Trophoblast cell (in vitro differentiated cells and primary cell): Measurements from ENCODE around the gene ZNF14.

Experiments used
- DNase-seq, 2 donors: peaks; one replicate each; pipeline ENCODE4 v3.0.0-alpha.2; 2016
- H2AFZ ChIP-seq: 2 replicates; pipeline ENCODE4 v1.6.1; 2013; ENCODE audit warnings: low read length, moderate library complexity, mild to moderate bottlenecking; ENCODE audit not compliant: insufficient read depth, poor library complexity
- H2AK5ac ChIP-seq: 2 replicates; pipeline ENCODE4 v1.6.1; 2013; ENCODE audit warnings: mild to moderate bottlenecking, low read length
- H2BK120ac ChIP-seq: 2 replicates; pipeline ENCODE4 v1.6.1; 2013; ENCODE audit warnings: low read length, mild to moderate bottlenecking, moderate library complexity; ENCODE audit not compliant: insufficient read depth, poor library complexity
- H2BK12ac ChIP-seq: 2 replicates; pipeline ENCODE4 v1.6.1; 2013; ENCODE audit warnings: mild to moderate bottlenecking, low read length, moderate library complexity
- H2BK5ac ChIP-seq: 2 replicates; pipeline ENCODE4 v1.6.1; 2013; ENCODE audit warnings: low read length, low read depth, moderate library complexity, mild to moderate bottlenecking; ENCODE audit not compliant: poor library complexity
- H3K14ac ChIP-seq: 2 replicates; pipeline ENCODE4 v1.6.1; 2013; ENCODE audit warnings: mild to moderate bottlenecking, low read length
- H3K18ac ChIP-seq: 2 replicates; pipeline ENCODE4 v1.6.1; 2013; ENCODE audit warnings: mild to moderate bottlenecking, low read length
- H3K23ac ChIP-seq: 2 replicates; pipeline ENCODE4 v1.6.1; 2013; ENCODE audit warnings: low read length
- H3K27ac ChIP-seq: 2 replicates; pipeline ENCODE4 v1.5.1; 2013; ENCODE audit warnings: low read depth, mild to moderate bottlenecking, inconsistent platforms, low read length, moderate library complexity
- H3K27me3 ChIP-seq: 2 replicates; pipeline ENCODE4 v1.6.1; 2013; ENCODE audit warnings: inconsistent platforms, mild to moderate bottlenecking, low read length, moderate library complexity; ENCODE audit not compliant: insufficient read depth
- H3K36me3 ChIP-seq, 2 experiments: 1 replicate in 1 of 2; 2 replicates in 1 of 2; pipeline ENCODE4 v1.6.1; 2013; ENCODE audit warnings: low read length in 2 of 2, mild to moderate bottlenecking in 2 of 2, moderate library complexity in 1 of 2; ENCODE audit not compliant: insufficient read depth in 2 of 2, control insufficient read depth in 1 of 2
- H3K4ac ChIP-seq: 2 replicates; pipeline ENCODE4 v1.6.1; 2013; ENCODE audit warnings: low read depth, mild to moderate bottlenecking, low read length, moderate library complexity
- H3K4me1 ChIP-seq, 2 experiments: 1 replicate in 1 of 2; 2 replicates in 1 of 2; pipeline ENCODE4 v1.6.1; 2013; ENCODE audit warnings: low read length in 2 of 2, mild to moderate bottlenecking in 2 of 2, moderate library complexity in 1 of 2; ENCODE audit not compliant: insufficient read depth in 2 of 2, control insufficient read depth in 1 of 2
- H3K4me2 ChIP-seq: 2 replicates; pipeline ENCODE4 v1.6.1; 2013; ENCODE audit warnings: inconsistent platforms, mild to moderate bottlenecking, low read length, moderate library complexity
- H3K4me3 ChIP-seq: 2 replicates; pipeline ENCODE4 v1.5.1; 2013; ENCODE audit warnings: mild to moderate bottlenecking, low read depth, low read length, inconsistent platforms
- H3K79me1 ChIP-seq: one replicate; pipeline ENCODE4 v1.6.1; 2013; ENCODE audit warnings: low read length
- H3K79me2 ChIP-seq: 2 replicates; pipeline ENCODE4 v1.6.1; 2013; ENCODE audit warnings: low read length, mild to moderate bottlenecking; ENCODE audit not compliant: control insufficient read depth, insufficient read depth, poor library complexity
- H3K9ac ChIP-seq: 2 replicates; pipeline ENCODE4 v1.6.1; 2013; ENCODE audit warnings: mild to moderate bottlenecking, low read length
- H3K9me3 ChIP-seq: 2 replicates; pipeline ENCODE4 v1.6.1; 2013; ENCODE audit warnings: low read depth, mild to moderate bottlenecking, control low read depth, inconsistent platforms, low read length; ENCODE audit not compliant: insufficient read depth
- H4K12ac ChIP-seq: 2 replicates; pipeline ENCODE4 v1.6.1; 2013; ENCODE audit warnings: low read depth, mild to moderate bottlenecking, low read length, moderate library complexity
- H4K8ac ChIP-seq: 2 replicates; pipeline ENCODE4 v1.6.1; 2013; ENCODE audit warnings: low read depth, mild to moderate bottlenecking, low read length, moderate library complexity
- H4K91ac ChIP-seq: one replicate; pipeline ENCODE4 v1.6.1; 2013; ENCODE audit warnings: low read depth, mild to moderate bottlenecking, low read length, moderate library complexity
- WGBS: extraction: QIAGEN DNeasy Blood & Tissue Kit; methylation state at CpG from one replicate; pipeline ENCODE4 v1.1.7; 2013; ENCODE audit warnings: missing lambda C conversion rate; ENCODE audit not compliant: insufficient read length, insufficient coverage; ENCODE audit errors: extremely low coverage; 5-methylcytosine and 5-hydroxymethylcytosine counted together

ZNF14 gene

DNA sequence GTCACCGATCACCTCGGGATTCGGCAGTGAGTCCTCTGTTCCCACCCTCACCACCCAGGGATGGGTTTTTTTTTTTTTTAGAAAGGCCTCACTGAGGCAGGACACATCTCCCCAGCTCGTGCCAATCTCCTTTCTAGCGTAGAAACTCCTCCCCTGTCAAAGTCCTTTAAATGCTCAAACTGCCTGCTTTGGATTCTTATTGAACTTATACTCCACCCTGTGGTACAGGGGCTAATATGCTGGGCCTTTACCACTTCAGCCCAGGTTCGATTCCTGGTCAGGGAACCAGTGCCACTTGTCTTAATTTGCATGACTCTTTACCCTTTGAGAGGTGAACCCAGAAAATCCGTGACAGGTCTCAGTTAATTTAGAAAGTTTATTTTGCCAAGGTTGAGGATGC lies 8.3 kb upstream of the ZNF14 start:
- DNase-seq: no peak

DNA sequence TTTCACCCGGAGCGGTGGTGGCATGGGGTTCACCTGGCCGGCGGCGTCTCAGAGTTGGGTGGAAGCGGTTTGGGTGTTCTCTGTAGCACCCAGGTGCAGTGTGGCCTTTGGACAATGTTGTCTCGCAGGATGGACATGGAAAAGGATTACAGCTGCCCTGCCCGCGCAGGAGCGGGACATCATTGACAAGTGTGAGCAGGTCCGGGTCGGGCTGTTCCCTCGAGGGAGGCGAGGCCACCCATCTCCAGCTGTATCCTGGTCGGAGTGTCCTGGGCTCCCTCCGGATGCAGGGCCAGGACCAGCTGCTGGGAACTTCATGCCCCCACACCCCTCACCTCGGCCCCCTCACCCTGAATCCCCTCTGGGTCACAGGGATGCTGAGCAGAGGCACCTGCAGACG lies 7.8 kb upstream of the ZNF14 start:
- no peaks in the 10 kb centered on the region for H3K36me3 ChIP-seq
- no peak for DNase-seq
- H3K4me1 ChIP-seq: no peaks in the 10 kb centered on the region
- no peak overlapping the region for H2BK120ac ChIP-seq
- no peaks in the 10 kb centered on the region for H3K79me2 ChIP-seq
- no peak overlapping the region for H2BK12ac ChIP-seq
- H3K79me1 ChIP-seq: no peaks in the 10 kb centered on the region
- H2AFZ ChIP-seq: no peak overlapping the region
- no peak overlapping the region for H4K8ac ChIP-seq
- H3K14ac ChIP-seq: no peak overlapping the region
- H3K27me3 ChIP-seq: no peaks in the 10 kb centered on the region
- no peak overlapping the region for H3K18ac ChIP-seq
- H3K23ac ChIP-seq: no peak overlapping the region
- H2BK5ac ChIP-seq: no peak overlapping the region
- H2AK5ac ChIP-seq: no peak overlapping the region
- H4K12ac ChIP-seq: no peak overlapping the region
- no peak overlapping the region for H3K9ac ChIP-seq
- H3K27ac ChIP-seq: no peak overlapping the region
- H3K4me3 ChIP-seq: no peak overlapping the region
- no peak overlapping the region for H3K4ac ChIP-seq
- peaks cover 20% of the 10 kb centered on the region for H3K9me3 ChIP-seq
- H3K4me2 ChIP-seq: no peak overlapping the region
- no CpG with 5 or more reads among the region's 18 CpGs for WGBS
- H4K91ac ChIP-seq: no peak overlapping the region

More for the DNA sequence above, 8.3 kb upstream of the ZNF14 start:
- Histone ChIP-seq H4K91ac (no peak overlapping the region), H2AFZ (no peak overlapping the region), H4K12ac (no peak overlapping the region), H3K9me3 (peaks cover 23% of the 10 kb centered on the region), H3K23ac (no peak overlapping the region), H3K27me3 (no peaks in the 10 kb centered on the region), H3K9ac (no peak overlapping the region), H3K4me1 (no peaks in the 10 kb centered on the region), H3K79me1 (no peaks in the 10 kb centered on the region), H3K36me3 (no peaks in the 10 kb centered on the region), H2BK12ac (no peak overlapping the region), H3K18ac (no peak overlapping the region), H3K27ac (no peak overlapping the region), H3K4me3 (no peak overlapping the region), H2BK120ac (no peak overlapping the region), H2BK5ac (no peak overlapping the region), H2AK5ac (no peak overlapping the region), H3K4ac (no peak overlapping the region), H3K14ac (no peak overlapping the region), H3K4me2 (no peak overlapping the region), H3K79me2 (no peaks in the 10 kb centered on the region), H4K8ac (no peak overlapping the region)
- no CpG with 5 or more reads among the region's 7 CpGs for WGBS

DNA sequence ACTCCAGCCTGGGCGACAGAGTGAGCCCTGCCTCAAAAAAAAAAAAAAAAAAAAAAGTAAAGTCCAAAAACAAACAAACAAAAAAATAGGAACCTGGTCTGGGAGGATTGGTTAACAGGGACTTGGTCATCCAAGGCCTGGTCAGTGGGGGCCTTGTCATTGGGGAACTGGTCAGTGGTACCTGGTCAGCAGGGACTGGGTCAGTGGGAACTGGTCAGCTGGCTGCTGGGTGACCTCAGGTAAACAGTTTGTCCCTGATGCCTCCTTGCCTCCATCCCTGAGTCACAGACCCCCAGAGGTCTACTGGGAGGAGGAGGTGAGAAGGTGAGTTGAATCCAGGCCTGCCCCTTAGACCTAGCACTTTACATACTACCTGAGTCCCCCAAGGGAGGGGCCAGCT lies 5.7 kb upstream of the ZNF14 start:
- H3K27ac ChIP-seq: no peak overlapping the region
- H3K36me3 ChIP-seq: no peaks in the 10 kb centered on the region
- no peaks in the 10 kb centered on the region for H3K79me2 ChIP-seq
- no peak overlapping the region for H2AK5ac ChIP-seq
- no peak overlapping the region for H4K8ac ChIP-seq
- no peak overlapping the region for H3K18ac ChIP-seq
- H3K27me3 ChIP-seq: no peaks in the 10 kb centered on the region
- H3K4me3 ChIP-seq: no peak overlapping the region
- H3K4me1 ChIP-seq: no peaks in the 10 kb centered on the region
- H3K4ac ChIP-seq: no peak overlapping the region
- no peaks in the 10 kb centered on the region for H3K79me1 ChIP-seq
- no peak overlapping the region for H2BK12ac ChIP-seq
- no peak overlapping the region for H3K14ac ChIP-seq
- H2BK120ac ChIP-seq: no peak overlapping the region
- H3K9ac ChIP-seq: no peak overlapping the region
- H3K4me2 ChIP-seq: no peak overlapping the region
- WGBS: no CpG with 5 or more reads among the region's 1 CpG
- no peak for DNase-seq
- peaks cover 7% of the 10 kb centered on the region for H3K9me3 ChIP-seq
- no peak overlapping the region for H2AFZ ChIP-seq
- H2BK5ac ChIP-seq: no peak overlapping the region
- H4K91ac ChIP-seq: no peak overlapping the region
- no peak overlapping the region for H4K12ac ChIP-seq
- no peak overlapping the region for H3K23ac ChIP-seq

DNA sequence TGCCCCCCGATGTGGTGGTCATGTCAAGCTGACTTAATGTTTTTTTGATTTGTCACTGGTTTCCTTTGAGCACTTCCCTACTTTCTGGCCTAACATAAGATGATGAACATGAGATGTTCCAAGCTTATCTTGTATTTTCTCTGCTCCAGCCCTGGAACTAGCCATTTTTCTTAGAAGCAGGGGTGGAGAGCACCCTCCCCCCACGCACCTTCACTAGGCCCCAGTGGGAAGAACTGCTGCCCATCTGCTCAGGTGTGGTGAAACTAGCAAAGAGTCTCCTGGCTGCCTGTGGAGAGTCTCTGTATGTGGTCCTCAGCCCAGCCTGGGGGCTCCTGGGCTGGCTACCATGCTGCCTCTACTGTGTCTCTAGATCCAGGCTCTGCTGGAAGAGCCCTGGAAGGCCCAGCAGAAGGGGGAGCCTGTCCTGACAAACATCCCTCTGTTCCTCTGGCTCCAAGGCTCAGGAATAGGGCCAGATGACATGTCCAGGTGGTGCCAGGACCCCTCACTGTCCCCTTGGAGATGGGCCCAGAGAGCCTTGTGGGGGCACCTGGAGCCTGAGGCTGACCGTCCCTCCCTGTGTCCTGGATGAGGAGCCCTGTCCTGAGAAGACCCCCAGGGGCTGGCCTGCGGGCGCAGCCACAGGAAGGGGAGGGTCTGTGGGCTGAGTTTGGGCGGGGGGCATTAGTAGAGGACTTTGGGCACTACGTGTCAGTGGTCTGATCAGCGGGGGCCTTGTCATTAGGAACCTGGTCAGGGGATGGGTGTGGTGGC lies 4.8 kb upstream of the ZNF14 start:
- no peak overlapping the region for H4K91ac ChIP-seq

More for the DNA sequence above, 4.8 kb upstream of the ZNF14 start:
- Histone ChIP-seq H2BK12ac (no peak overlapping the region), H3K79me1 (peaks cover 1% of the 10 kb centered on the region), H3K4ac (no peak overlapping the region), H2AFZ (no peak overlapping the region), H4K12ac (no peak overlapping the region), H3K23ac (no peak overlapping the region), H3K14ac (no peak overlapping the region), H3K36me3 (no peaks in the 10 kb centered on the region), H3K27ac (no peak overlapping the region), H3K9me3 (peaks cover 5% of the 10 kb centered on the region), H3K9ac (no peak overlapping the region), H2AK5ac (no peak overlapping the region), H3K27me3 (no peaks in the 10 kb centered on the region), H2BK120ac (no peak overlapping the region), H3K18ac (no peak overlapping the region), H3K4me2 (no peak overlapping the region), H3K4me1 (no peaks in the 10 kb centered on the region), H3K4me3 (no peak overlapping the region), H2BK5ac (no peak overlapping the region), H3K79me2 (peaks cover 1% of the 10 kb centered on the region), H4K8ac (no peak overlapping the region)
- WGBS: no CpG with 5 or more reads among the region's 8 CpGs
- no peak for DNase-seq
